ENCODE data around the gene ZC3H4.

GRCh38 chr19:47065242-47065641 lies 48.3 kb downstream of the ZC3H4 start:
- TF ChIP-seq, protein P1, sequence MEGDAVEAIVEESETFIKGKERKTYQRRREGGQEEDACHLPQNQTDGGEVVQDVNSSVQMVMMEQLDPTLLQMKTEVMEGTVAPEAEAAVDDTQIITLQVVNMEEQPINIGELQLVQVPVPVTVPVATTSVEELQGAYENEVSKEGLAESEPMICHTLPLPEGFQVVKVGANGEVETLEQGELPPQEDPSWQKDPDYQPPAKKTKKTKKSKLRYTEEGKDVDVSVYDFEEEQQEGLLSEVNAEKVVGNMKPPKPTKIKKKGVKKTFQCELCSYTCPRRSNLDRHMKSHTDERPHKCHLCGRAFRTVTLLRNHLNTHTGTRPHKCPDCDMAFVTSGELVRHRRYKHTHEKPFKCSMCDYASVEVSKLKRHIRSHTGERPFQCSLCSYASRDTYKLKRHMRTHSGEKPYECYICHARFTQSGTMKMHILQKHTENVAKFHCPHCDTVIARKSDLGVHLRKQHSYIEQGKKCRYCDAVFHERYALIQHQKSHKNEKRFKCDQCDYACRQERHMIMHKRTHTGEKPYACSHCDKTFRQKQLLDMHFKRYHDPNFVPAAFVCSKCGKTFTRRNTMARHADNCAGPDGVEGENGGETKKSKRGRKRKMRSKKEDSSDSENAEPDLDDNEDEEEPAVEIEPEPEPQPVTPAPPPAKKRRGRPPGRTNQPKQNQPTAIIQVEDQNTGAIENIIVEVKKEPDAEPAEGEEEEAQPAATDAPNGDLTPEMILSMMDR (IDR thresholded peaks at IDR 0.05) = no peak
- no peak for TF ChIP-seq POLR2AphosphoS5 (IDR thresholded peaks at IDR 0.05)
